Measurements from ENCODE around the gene SLC1A4. TPM values are rescaled to one million over a fixed set of nuclear protein-coding genes. Genes with fewer than 3 reads are reported as not detected.
A peak's percentile ranks its signal among the peaks of the same experiment; 100 is the strongest.
"Not testable (repeated sequence)": the region's sequence is repeated elsewhere in the genome, so short reads cannot be mapped to it uniquely, and the experiment has no call there.

The SLC1A4 gene
- total and polyA plus RNA-seq, 8 donors: 1.3 to 30.1 (median 6.4) TPM

DNA sequence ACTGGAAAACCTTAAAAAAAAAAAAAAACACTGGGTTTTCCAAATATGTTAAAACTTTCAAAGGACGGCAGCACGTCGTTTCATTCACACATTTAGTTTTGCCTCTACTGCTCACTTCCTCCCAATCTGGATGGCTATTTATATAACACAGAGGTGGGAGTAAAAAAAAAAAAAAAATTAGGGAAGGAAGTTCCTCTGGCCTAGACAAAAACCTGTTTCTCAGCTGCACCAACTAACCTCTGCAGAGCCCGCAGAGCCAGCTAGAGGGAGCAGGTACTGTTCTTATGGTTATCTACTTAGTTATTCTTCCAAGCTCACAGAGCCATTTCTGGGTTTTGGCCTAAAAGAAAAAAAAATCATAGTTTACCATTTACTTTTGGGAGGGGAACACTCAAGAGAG is 28.1 kb downstream of the SLC1A4 start:
- DNase-seq: peak in 1 of 2 donors; percentile 56
- peaks cover 13 to 82% (median 76%) of the 10 kb centered on the region in 4 donors for H3K36me3 ChIP-seq
- H3K4me3 ChIP-seq: no peak overlapping the region
- TF ChIP-seq, protein P1, sequence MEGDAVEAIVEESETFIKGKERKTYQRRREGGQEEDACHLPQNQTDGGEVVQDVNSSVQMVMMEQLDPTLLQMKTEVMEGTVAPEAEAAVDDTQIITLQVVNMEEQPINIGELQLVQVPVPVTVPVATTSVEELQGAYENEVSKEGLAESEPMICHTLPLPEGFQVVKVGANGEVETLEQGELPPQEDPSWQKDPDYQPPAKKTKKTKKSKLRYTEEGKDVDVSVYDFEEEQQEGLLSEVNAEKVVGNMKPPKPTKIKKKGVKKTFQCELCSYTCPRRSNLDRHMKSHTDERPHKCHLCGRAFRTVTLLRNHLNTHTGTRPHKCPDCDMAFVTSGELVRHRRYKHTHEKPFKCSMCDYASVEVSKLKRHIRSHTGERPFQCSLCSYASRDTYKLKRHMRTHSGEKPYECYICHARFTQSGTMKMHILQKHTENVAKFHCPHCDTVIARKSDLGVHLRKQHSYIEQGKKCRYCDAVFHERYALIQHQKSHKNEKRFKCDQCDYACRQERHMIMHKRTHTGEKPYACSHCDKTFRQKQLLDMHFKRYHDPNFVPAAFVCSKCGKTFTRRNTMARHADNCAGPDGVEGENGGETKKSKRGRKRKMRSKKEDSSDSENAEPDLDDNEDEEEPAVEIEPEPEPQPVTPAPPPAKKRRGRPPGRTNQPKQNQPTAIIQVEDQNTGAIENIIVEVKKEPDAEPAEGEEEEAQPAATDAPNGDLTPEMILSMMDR (IDR thresholded peaks at IDR 0.05): peak in 3 of 7 experiments; percentile 10 to 39 (median 33)
- no peak for TF ChIP-seq POLR2A (IDR thresholded peaks at IDR 0.05)
- no peak for TF ChIP-seq EP300 (IDR thresholded peaks at IDR 0.05)
- TF ChIP-seq POLR2AphosphoS5 (IDR thresholded peaks at IDR 0.05): no peak
- intact Hi-C loops (cut with DNase I; ENCODE audit: low total_unique reads): no loop called here
- no peaks in the 10 kb centered on the region for H3K27me3 ChIP-seq
- peaks cover 0 to 14% (median 0%) of the 10 kb centered on the region in 4 donors for H3K4me1 ChIP-seq
- peak overlapping the region in 2 of 5 donors; percentile 40 to 59 for H3K27ac ChIP-seq
- no peaks in the 10 kb centered on the region for H3K9me3 ChIP-seq
- WGBS, 5 donors: 60 to 67% (median 65%) methylated on average over 4 of the region's 4 CpGs

GRCh38 chr2:65018141-65018582 is 29.0 kb downstream of the SLC1A4 start:
- intact Hi-C loops (cut with DNase I; ENCODE audit: low total_unique reads): no loop called here
- Histone ChIP-seq H3K27me3 (no peaks in the 10 kb centered on the region), H3K4me1 (peaks cover 0 to 14% (median 0%) of the 10 kb centered on the region in 4 donors), H3K36me3 (peaks cover 13 to 82% (median 80%) of the 10 kb centered on the region in 4 donors), H3K27ac (peak overlapping the region in 2 of 5 donors; percentile 40 to 59), H3K4me3 (no peak overlapping the region), H3K9me3 (no peaks in the 10 kb centered on the region)
- peak in 1 of 2 donors; percentile 17 for DNase-seq
- 78 to 93% (median 88%) methylated on average over 15 of the region's 15 CpGs for WGBS, 5 donors
- no peak for TF ChIP-seq POLR2AphosphoS5 (IDR thresholded peaks at IDR 0.05)
- TF ChIP-seq, protein P1 (IDR thresholded peaks at IDR 0.05): no peak
- TF ChIP-seq POLR2A (IDR thresholded peaks at IDR 0.05): no peak
- TF ChIP-seq EP300 (IDR thresholded peaks at IDR 0.05): no peak

DNA sequence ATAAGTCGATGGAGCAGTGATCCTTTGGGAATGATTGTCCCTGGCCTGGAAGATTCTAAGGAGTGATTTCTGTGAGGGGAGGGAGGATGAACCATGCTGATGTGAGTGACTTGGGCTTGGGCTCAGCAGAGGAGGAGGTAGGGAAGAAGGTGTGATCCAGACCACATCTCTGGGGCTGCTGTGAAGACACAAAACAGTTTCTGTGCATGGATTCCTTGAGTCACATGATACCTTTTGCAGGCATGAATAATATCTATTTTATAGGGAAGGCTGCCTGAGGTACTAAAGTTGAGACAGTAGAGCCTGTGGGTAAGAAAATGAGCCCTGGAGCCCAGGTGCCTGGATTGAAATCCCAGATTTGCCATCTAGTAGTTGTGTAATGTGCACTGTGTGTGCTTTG is 29.8 kb downstream of the SLC1A4 start:
- H3K4me1 ChIP-seq: peaks cover 0 to 14% (median 0%) of the 10 kb centered on the region in 4 donors
- H3K27me3 ChIP-seq: no peaks in the 10 kb centered on the region
- no peak overlapping the region for H3K4me3 ChIP-seq
- peak overlapping the region in 1 of 5 donors; percentile 59 for H3K27ac ChIP-seq
- no peak for TF ChIP-seq POLR2A (IDR thresholded peaks at IDR 0.05)
- TF ChIP-seq EP300 (IDR thresholded peaks at IDR 0.05): no peak
- no peak for TF ChIP-seq POLR2AphosphoS5 (IDR thresholded peaks at IDR 0.05)
- TF ChIP-seq, protein P1 (IDR thresholded peaks at IDR 0.05): no peak
- no peaks in the 10 kb centered on the region for H3K9me3 ChIP-seq
- intact Hi-C loops (cut with DNase I; ENCODE audit: low total_unique reads): no loop called here
- no peak for DNase-seq
- WGBS, 5 donors: 78 to 94% (median 83%) methylated on average over 1 of the region's 1 CpG
- H3K36me3 ChIP-seq: peaks cover 13 to 80% (median 77%) of the 10 kb centered on the region in 4 donors

- H3K9me3 ChIP-seq: no peaks in the 10 kb centered on the region
- H3K4me1 ChIP-seq: peaks cover 0 to 14% (median 0%) of the 10 kb centered on the region in 4 donors
- no peak overlapping the region for H3K27ac ChIP-seq
- TF ChIP-seq POLR2A (IDR thresholded peaks at IDR 0.05) (no peak), POLR2AphosphoS5 (IDR thresholded peaks at IDR 0.05) (no peak), EP300 (IDR thresholded peaks at IDR 0.05) (no peak)
- TF ChIP-seq, protein P1 (IDR thresholded peaks at IDR 0.05): no peak
- no peak overlapping the region for H3K4me3 ChIP-seq
- WGBS, 5 donors: 92 to 96% (median 93%) methylated on average over 8 of the region's 8 CpGs
- intact Hi-C loops (cut with DNase I; ENCODE audit: low total_unique reads): no loop called here
- no peak for DNase-seq
- H3K27me3 ChIP-seq: no peaks in the 10 kb centered on the region
- H3K36me3 ChIP-seq: peaks cover 13 to 80% (median 76%) of the 10 kb centered on the region in 4 donors
Measured at GRCh38 chr2:65019675-65020195, 30.5 kb downstream of the SLC1A4 start.

GRCh38 chr2:65020251-65020650 is 31.1 kb downstream of the SLC1A4 start:
- intact Hi-C loops (cut with DNase I; ENCODE audit: low total_unique reads); H3K4me3 ChIP-seq; H3K9me3 ChIP-seq; H3K27ac ChIP-seq; H3K27me3 ChIP-seq; DNase-seq: not testable (repeated sequence)
- H3K36me3 ChIP-seq: peaks cover 13 to 80% (median 75%) of the 10 kb centered on the region in 4 donors
- 92 to 97% (median 97%) methylated on average over 1 of the region's 1 CpG for WGBS, 5 donors
- peaks cover 0 to 14% (median 0%) of the 10 kb centered on the region in 4 donors for H3K4me1 ChIP-seq
